Fibroblast of peridontal ligament (primary cell): Measurements from ENCODE around the gene MLC1.

Experiments
- DNase-seq: peaks from one replicate; pipeline ENCODE4 v3.0.0-alpha.2; 2010; ENCODE audit errors: extremely low read depth

Gene MLC1

GRCh38 chr22:50085211-50085972 lies at the start of gene MLC1:
TSS of gene MLC1 (minus strand) at chr22:50085426. CDS start at chr22:50084902, 524 bp downstream.
- peak; percentile 8 for DNase-seq

DNA sequence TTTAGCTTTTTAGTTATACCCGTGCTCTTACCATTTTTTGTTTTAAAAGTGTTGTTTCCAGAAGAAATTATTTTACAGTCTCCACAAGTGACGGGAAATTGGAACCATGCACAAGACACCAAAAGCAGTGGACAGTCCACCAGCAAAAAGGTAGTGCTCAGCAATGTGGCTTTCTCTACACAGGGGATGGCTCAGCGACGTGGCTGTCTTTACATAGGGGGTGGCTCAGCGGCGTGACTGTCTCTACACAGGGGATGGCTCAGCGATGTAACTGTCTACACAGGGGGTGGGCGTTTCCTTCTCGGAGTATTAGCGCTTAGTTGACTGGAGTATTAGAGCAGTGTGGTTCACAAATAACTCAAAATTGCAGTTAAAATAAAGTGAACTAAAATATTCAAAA lies 49.3 kb upstream of the MLC1 start:
- no peak for DNase-seq

- no peak for DNase-seq
These were observed 46.7 kb upstream of the MLC1 start for GRCh38 chr22:50131894-50132293.

DNA sequence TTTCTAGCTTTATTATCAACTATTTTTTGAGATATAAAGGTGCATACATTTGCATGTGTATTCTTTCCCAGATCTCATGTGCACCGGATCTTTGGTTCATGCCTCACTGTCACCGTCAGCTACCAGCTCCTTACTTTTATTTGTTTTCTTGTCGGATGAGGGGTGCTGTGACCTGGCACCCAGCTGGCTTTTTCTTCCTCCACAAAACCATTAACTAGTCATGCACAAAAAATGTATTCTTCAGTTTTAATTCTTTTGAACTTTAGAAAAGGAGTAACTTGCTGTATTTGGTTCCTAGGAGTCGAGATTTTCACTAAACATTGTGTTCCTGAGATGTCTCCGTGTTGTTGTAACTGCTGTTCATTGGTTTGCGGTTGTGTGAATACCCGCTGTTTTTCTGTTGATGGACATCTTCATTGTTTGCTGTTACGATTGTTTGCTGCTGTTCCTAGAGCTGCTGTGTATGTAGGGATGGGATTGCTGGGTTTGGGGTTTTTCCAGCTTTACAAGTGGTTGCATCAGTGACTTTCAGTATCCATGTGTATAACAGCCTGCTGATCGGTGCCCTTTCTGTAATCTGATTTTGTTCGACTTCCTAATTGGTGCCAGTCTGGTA lies 44.0 kb upstream of the MLC1 start:
- peak; percentile 37 for DNase-seq

- no peak for DNase-seq
These were observed 39.8 kb upstream of the MLC1 start for GRCh38 chr22:50125029-50125428.

DNA sequence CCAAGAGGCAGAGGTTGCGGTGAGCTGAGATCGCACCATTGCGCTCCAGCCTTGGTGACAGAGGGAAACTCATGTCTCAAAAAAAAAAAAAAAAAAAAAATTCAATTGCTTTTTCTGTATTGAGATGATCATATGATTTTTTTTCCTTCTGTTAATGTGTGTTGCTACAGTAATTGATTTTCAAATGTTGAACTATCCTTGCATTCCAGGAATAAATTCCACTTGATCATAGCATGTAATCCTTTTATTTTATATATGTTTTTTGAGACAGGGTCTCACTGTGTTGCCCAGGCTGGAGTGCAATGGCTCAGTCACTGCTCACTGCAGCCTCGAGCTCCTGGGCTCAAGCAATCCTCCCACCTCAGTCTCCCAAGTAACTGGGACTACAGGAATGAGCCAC lies 37.9 kb upstream of the MLC1 start:
- DNase-seq: no peak

DNA sequence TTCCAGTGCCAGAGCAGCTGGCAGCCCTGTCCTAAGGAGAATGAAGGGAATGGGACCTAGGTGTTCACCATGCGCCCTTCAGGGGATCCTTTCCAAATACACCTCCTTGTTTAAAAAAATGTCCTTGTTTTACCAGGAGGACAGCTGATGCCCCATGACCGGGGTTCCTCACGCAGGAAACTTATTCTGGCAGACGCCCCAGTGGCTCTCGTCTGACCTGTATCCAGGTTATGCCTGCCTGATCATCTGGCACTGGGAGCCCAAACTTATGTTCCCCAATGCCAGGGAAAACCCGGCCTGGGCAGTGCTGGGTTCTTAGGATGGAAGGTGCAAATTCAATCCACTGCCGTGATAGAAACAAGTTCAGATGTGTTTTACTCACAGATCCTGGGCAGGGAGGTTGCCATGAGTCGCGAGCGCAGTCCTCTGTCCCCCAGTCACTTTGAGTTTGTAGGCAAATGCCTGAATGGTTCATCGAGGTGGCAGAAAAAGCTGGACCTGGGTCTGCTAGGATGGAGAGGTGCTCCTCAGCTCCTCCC lies 36.0 kb upstream of the MLC1 start:
- DNase-seq: no peak

- no peak for DNase-seq
These were observed 34.6 kb upstream of the MLC1 start for GRCh38 chr22:50119768-50120251.

- DNase-seq: no peak
These were observed 34.0 kb upstream of the MLC1 start for GRCh38 chr22:50119169-50119767.

GRCh38 chr22:50118557-50119168 lies 33.4 kb upstream of the MLC1 start:
- peak; percentile 83 for DNase-seq

GRCh38 chr22:50118129-50118528 lies 32.9 kb upstream of the MLC1 start:
- DNase-seq: peak; percentile 37

- DNase-seq: no peak
These were observed 32.0 kb upstream of the MLC1 start for GRCh38 chr22:50117168-50117762.

- DNase-seq: no peak
These were observed 30.5 kb upstream of the MLC1 start for GRCh38 chr22:50115693-50116092.

DNA sequence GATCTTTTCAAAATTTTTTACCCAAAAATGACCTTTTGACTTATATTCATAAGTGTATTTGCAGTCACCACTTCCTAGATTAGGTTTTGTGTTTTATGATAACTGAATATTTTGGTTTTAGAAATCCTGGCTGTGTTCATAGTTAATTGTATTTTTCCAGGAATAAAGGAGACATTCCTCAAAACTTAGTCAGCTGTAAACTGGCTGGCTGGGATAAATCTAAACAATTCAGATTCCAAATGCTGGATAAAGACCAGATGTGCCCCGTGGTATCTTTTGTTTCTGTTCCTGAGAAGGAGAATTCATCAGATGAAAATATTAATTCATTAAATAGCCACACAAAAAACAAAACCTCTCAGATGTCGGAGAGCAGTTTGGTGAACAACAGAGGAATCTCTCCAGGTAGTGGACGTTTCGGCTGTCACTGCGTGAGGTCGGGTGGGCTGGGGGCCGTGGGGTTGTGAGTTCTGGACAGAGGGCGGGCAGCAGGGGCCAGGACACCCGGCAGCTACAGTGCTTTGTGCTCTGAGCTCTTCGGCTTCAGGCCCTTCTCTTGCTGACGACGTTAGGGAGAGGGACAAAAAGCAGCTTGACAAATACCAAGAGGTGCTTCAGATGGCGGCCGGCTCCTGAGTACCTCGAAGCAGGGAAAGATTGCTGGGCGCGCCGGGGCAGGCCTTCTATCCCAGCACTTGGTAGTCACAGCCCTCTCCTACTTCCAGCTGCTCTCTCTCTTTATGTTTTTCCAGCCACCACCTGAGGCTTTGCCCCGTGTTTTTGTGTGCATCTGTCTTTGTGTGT lies 29.2 kb upstream of the MLC1 start:
- DNase-seq: peak; percentile 86

GRCh38 chr22:50112151-50113118 lies 27.2 kb upstream of the MLC1 start:
- peak; percentile 38 for DNase-seq

DNA sequence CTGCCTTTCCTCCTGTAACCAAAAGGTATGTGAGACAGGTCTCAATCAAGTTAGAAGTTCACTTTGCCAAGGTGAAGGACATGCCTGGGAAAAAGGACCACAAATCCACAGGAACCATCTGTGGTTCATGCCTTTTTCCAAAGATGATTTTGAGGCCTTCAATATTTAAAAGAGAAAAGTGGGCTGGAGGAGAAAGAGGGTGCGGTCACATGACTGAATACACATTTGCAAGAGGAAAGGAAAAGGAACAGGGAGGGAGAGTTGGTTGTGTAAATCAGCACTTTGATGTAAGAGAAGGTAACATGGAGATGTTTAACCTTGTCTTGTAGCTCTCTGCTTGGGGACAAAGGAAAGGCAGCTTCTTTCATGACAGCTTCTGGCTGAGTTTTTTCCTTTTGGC lies 25.8 kb upstream of the MLC1 start:
- no peak for DNase-seq

GRCh38 chr22:50107529-50107928 lies 22.3 kb upstream of the MLC1 start:
- DNase-seq: no peak

DNA sequence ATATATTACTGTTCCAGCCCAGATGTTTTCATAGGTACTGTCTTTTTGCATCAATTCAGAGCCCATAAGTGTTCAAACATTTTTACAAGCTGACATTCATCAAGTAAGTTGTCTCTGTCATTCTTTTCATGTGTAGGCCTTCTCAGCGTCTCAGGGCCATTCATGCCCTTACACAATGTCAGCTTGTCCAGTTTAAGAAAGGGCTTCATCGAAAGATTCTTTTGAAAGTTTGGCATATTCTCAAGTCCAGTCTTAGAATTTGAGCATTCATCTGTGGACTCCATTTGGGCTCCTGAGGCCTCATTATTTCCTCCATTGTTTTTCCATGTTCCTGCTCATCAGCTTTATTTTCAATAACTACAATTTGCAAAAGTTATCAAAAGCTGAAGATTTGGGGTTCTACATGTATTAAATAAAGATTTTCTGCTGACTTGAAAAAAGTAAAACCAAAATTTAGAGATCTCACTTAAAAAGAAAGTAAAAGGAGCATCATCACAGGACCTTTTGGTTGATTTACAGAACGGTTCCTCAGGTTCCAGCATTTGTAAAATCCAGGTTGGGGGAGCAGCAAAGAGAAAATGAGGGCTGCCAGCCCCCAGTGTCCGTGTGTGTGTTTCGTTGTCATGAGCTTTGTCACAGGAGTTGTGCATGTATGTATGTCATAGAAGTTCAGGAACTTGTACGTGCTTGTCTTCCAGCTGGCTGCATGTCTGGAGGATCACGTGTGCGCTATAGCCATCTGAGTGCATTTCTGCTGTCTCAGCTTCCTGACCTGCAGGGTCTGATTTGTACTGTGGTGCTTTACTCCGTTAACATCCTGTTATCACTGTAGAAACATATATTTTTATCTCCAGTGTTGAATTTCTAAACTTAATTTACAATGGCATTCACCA lies 20.2 kb upstream of the MLC1 start:
- no peak for DNase-seq

DNA sequence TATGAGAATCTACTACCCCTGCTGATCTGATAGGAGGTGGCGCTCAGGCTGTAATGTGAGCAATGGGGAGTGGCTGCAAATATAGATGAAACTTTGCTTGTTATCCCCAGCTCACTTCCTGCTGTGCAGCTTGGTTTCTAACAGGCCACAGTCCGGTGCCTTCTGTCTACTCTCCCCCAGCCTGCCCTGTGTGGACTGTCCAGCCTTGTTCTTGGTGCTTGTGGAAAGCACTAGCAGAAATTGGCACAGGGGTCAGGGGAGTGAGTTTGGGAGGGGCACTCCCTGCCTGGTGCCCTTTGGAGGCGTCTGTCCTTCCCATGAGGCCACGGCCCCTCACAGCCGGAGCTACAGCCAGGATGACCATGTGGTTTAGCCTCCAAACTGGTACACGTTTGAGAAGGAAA lies 18.9 kb upstream of the MLC1 start:
- no peak for DNase-seq
